Measurements from ENCODE around the gene ANKRD26.

The ANKRD26 gene

DNA sequence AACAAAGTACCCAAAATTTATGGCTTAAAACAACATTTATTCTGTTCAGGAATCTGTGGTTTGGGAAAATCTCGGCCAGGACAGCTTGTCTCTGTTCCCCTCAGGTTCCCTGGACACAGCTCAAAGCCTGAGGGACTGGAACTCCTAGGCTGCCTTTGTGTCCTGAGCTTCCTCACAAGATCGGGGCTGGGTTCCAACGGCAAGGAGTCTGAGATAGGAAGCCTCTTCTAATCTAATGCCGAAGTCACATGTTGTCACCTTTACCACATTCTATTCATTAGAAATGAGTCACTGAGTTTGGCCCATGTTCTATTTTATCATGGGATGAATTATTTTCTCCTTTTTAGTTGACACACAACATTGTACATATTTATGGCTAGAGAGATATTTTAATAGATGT lies 80.5 kb downstream of the ANKRD26 start:
- DNase-seq (ENCODE audit: low spot score): no peak

DNA sequence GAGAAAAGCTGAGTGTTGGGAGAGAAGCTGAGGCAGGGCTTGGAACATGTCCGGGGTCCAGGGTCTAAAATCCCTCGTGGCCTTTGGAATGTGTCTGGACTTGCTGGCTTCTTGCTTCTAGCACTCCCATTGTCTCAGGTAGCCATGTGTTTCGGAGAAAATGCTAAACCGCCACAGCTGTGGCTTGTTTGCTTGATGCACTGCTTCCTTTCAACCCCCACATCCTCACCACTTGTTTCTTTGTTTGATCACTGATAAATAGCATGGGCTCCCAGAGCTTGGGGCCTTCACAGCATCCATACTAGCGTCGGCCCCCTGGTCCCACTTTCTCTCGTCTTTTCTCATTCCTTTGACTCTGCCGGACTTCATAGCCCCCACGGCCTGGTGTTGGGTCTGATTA lies 102.7 kb downstream of the ANKRD26 start:
- DNase-seq (ENCODE audit: low spot score): no peak

DNA sequence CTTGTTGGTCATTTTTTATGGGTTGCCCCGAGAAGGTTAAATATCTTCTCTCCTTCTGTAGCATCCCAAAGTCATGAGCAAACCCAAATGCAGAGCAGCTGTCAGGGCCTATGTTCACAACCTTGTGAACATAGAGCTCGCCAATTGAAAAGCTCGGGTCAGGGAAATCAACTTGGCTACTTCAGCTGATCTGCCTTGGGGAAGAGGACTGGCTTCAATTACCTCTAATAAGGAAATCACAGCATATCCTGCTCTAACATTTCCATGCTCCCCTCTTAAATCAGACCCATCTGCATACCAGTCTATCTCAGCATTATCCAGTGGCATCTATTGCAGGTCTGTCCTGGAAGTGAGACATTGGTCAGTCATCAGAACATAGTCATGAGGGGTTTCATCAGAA lies 105.6 kb downstream of the ANKRD26 start:
- no peak for DNase-seq (ENCODE audit: low spot score)

DNA sequence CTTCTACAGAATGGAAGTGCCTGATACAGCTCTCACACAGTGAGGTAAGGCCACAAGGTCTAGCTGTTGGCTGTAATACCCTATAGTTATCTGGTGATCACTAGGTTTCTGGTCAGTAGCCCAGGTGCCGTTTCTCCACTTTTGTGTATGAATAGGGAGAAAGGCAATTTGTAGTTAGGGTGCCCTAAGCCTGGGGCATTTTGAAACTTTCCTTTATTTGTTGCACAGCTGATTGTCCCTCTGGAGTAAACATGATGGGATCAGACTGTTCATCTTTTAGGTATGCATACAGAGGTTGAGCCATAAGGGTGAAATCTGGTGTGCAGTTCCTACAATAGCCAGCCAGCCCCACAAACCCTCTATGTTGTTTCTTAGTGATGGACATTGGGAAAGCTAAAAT lies 112.4 kb downstream of the ANKRD26 start:
- DNase-seq (ENCODE audit: low spot score): no peak

DNA sequence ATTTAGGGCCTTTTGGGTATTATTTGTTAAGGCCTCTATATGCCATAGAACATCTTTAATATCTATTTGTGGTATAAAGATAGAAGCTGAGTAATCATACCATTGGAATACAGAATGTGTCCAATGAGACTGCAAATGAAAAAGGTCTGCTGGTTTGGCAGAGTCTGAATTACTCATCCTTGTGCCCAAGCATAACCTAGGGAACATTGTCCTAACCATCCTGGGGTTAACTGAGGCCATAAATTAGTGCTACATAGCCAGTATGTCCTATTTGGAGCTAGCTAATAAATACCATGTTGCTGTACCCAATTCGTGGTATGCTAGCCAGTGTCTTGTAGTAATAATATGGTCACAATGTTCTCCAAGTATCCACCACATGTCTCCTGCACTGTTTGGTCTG lies 117.1 kb downstream of the ANKRD26 start:
- DNase-seq (ENCODE audit: low spot score): no peak

DNA sequence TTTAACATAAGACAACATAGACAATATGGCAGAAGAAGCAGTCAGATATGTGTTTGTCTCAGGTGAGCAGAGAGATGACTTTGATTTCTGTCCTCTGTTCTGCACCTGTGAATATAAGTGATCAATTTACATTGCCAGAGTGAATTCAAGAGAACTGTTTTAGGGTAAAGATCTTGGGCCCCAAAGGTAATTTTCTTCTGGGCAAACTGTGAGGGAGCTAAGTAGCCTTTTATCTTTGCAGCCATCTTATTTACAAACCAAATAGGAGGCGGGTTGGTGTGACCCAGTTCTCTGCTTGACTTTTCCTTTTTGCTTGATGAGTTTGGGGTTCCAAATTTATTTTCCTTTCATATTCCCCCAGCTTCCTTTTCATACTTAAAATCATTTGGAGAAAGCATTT lies 118.2 kb downstream of the ANKRD26 start:
- no peak for DNase-seq (ENCODE audit: low spot score)

DNA sequence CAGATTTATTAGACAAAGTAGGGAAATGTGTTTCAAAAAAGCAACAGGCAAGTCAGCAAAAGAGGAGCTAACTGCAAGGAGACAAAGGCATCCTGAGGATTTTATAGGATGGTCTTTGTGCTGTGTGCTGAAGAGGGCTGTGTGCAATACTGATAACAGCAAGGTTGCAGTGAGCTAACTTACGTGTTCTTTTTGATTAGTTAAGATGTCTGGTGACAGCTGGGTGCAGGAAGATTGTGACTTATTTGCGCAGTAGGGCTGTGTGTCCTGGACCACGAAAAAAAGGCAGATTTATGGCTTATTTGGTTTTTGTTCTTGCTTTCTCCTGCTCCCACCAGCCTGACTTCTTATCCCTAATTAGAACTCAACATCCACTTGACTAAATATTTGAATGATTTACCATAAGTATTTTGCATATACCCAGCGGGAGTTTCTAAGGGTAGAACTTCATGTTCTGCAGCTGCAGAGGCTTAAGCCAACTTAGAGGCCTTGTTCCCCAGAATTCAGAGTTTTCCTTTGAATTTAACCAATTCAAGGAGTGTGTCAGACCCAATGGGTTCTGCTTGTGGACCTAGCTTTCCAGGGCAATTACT lies 119.0 kb downstream of the ANKRD26 start:
- DNase-seq (ENCODE audit: low spot score): no peak

DNA sequence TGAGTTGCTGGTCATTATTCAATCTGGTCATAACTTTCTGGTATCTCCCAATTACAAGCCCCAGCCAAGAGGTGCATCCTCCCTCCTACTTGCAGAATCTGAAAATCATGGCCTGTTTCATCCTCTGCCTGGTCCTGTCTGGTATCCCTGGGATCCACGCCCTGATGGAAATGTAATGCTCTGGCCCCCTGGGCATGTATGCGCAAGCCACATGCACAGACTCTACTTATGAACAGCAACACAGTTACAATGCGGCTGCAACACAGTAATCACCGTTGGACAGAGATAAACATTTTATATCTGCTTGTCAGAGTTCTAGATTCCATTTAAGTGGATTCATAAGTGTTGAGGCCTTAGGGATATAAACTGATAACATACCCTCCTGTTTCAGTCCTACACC lies 121.8 kb downstream of the ANKRD26 start:
- no peak for DNase-seq (ENCODE audit: low spot score)

DNA sequence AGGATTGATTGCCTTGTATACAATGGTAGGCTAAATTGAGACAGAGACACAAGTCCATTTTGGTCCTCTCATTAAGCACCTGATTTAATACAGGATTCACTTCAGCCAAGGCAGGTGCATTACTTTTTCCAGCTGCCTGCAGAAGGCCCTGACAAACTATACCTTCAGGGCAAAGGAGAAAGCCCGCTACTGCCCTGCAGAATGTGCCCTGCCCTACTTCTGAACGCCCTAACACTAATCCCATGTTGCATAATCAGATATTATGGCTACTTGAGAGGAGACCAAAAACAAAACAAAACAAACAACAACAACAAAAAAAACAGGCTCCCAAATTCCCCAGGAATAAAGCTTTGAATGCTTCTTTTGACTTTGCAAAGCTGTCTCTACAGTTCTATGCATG lies 122.7 kb downstream of the ANKRD26 start:
- DNase-seq (ENCODE audit: low spot score): no peak

DNA sequence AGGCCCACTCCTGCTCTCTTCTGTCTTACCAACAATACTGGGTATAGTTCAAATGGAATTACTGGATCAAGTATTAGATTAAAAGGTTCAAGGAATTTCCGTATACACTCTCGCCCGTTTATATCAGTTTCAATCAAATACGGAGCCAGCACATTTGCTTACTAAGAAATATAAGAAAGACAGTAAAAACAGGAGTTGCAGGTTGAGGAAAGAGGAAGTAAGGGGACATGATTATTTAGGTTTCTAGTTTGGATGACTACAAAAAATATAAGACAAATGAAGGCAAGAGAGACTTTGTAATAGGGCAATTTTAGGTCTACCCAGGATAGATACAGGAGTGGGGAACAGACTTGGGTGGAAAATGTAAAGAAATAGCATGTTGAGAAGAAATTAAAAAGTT lies 129.6 kb downstream of the ANKRD26 start:
- no peak for DNase-seq (ENCODE audit: low spot score)

DNA sequence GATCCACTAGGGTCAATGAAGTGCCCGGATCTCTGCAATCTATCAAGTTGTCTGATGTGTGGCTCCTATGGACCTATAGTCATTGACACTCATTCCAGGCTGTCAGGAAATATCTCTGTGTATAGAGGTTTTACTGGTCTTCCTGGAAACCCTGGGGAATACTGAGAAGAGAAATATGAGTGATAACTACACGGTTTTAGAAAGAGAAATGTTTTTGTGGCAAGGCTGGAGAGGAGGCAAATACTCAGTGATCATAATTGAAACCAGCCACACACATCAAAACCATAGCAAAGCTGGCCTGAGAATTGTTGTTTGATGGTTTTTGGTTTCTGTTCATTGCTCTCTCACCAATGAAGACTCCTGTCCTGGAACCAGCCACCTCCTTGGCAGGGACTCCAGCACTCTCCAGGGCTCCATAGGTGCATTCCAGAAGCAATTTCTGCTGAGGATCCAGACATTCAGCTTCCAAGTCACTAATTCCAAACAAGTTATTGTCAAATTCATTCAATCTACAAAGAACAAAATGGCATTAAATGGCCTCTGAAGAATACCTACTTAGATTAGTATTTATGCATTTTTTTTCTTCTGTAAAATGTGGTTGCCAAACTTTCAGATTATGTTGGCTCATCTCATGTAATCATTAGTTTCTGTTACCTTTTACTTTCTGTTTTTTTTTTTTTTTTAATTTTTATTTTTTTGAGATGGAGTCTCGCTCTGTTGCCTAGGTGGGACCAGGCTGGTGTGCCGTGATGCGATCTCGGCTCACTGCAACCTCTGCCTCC lies 131.0 kb downstream of the ANKRD26 start:
- DNase-seq (ENCODE audit: low spot score): no peak

DNA sequence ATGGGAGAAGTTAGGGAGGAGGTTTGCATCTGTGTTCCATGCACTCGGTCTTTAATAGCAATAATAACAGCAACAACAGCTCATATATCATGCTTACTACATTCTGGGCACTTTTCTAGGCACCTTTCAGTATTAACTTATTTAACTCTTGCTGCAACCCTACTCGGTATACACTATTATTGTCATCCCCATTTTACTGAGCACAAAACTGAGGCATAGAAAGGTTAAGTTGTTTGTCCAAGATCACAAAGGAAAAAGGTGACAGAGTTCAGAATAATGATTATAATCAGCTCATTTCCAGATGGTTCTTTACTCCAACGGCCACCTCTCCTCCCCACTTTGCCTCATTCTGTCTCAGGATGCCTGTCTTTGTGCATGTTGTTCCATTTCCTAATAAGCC lies 137.5 kb downstream of the ANKRD26 start:
- no peak for DNase-seq (ENCODE audit: low spot score)

DNA sequence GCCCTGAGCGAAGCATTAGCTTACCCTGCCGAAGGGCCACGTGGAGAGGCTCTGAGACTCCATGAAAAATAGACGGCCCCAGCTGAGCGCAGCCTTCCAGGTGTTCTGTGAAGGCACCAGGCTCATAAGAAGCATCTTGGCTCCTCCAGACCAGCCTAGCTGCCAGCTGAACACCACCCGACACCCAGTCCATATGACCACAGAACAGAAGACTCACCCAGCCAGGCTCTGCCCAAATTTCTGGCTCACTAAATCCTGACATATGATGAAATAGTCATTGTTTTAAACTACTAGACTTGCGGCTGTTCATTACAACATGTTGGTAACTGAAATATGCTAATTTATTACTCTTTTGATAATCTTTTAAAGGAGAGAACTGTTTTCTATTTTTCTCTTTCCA lies 140.0 kb downstream of the ANKRD26 start:
- DNase-seq (ENCODE audit: low spot score): peak; percentile 5

DNA sequence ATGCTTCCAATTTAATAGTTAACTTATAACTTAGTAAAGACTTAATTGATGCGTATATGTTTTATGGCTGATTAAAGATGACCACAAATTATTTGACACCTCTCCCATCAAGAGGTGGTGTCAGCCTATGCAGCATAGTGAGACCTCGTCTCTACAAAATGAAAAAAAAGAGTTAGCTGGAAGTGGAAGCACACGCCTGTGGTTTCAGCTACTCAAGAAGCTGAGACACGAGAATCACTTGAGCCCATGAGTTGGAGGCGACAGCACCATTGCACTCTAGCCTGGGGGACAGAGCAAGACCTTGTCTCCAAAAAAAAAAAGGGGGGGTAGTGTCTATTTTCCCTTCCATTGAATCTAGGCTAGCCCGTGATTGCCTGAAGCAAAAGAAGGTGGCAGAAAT lies 140.5 kb downstream of the ANKRD26 start:
- no peak for DNase-seq (ENCODE audit: low spot score)
